Measurements from ENCODE around the gene C1orf115. TPM values are rescaled to one million over a fixed set of nuclear protein-coding genes. Genes with fewer than 3 reads are reported as not detected.

The C1orf115 gene
- polyA plus RNA-seq, 1 donor (not counting 4 experiments of a cell fraction or from before 2014, with no cell fraction given) = 0.72 TPM

- Histone ChIP-seq H4K20me1 (ENCODE audit: control insufficient read depth, extremely low read depth, insufficient read depth, low read length) (no peaks in the 10 kb centered on the region), H3K4me1 (ENCODE audit: control insufficient read depth, extremely low read depth, insufficient read depth, low read length) (no peaks in the 10 kb centered on the region), H3K9me3 (ENCODE audit: control insufficient read depth, low read depth, low read length) (no peaks in the 10 kb centered on the region), H3K4me2 (ENCODE audit: control insufficient read depth, extremely low read depth, insufficient read depth, low read depth, low read length) (no peak overlapping the region), H3K36me3 (ENCODE audit: control insufficient read depth in 2 of 2, extremely low read depth in 1 of 2, insufficient read depth in 2 of 2, low read length in 2 of 2) (no peaks in the 10 kb centered on the region), H3K9me1 (ENCODE audit: control insufficient read depth, extremely low read depth, insufficient read depth, low read length) (no peaks in the 10 kb centered on the region), H3K79me2 (ENCODE audit: control insufficient read depth, insufficient read depth, low read length) (no peaks in the 10 kb centered on the region), H3K27me3 (ENCODE audit: control insufficient read depth, extremely low read depth, insufficient read depth, low read length) (no peaks in the 10 kb centered on the region), H3K4me3 (ENCODE audit: control insufficient read depth in 2 of 3, extremely low read depth in 1 of 3, insufficient read depth in 2 of 3, low read depth in 1 of 3, low read length in 3 of 3) (no peak overlapping the region), H3K9ac (ENCODE audit: control insufficient read depth, extremely low read depth, insufficient read depth, low read length) (no peak overlapping the region), H3K27ac (ENCODE audit: control insufficient read depth, insufficient read depth, low read length) (no peak overlapping the region), H2AFZ (ENCODE audit: control insufficient read depth, low read length) (no peak overlapping the region)
- DNase-seq (ENCODE audit: low read depth, low spot score) = no peak
- FAIRE-seq = no peak
- no peak for TF ChIP-seq EZH2 (IDR thresholded peaks at IDR 0.05; ENCODE audit: low read length)
- no peak for TF ChIP-seq CTCF (optimal IDR thresholded peaks at IDR 0.05 in 1 of 3, IDR thresholded peaks at IDR 0.05 in 1 of 3, conservative IDR thresholded peaks at IDR 0.05 in 1 of 3; ENCODE audit: extremely low read depth in 1 of 3, insufficient read depth in 2 of 3, low read length in 3 of 3)
- dilution Hi-C loops (cut with MboI; ENCODE audit: extremely low pct_ligation_motif_present, low sequenced_read_pairs) = no loop called here
Observed at GRCh38 chr1:220741349-220741748, 51.2 kb downstream of the C1orf115 start.

- Histone ChIP-seq H3K4me2 (ENCODE audit: control insufficient read depth, extremely low read depth, insufficient read depth, low read depth, low read length) (no peak overlapping the region), H4K20me1 (ENCODE audit: control insufficient read depth, extremely low read depth, insufficient read depth, low read length) (no peaks in the 10 kb centered on the region), H3K36me3 (ENCODE audit: control insufficient read depth in 2 of 2, extremely low read depth in 1 of 2, insufficient read depth in 2 of 2, low read length in 2 of 2) (no peaks in the 10 kb centered on the region), H3K4me1 (ENCODE audit: control insufficient read depth, extremely low read depth, insufficient read depth, low read length) (no peaks in the 10 kb centered on the region), H2AFZ (ENCODE audit: control insufficient read depth, low read length) (no peak overlapping the region), H3K9ac (ENCODE audit: control insufficient read depth, extremely low read depth, insufficient read depth, low read length) (no peak overlapping the region), H3K27me3 (ENCODE audit: control insufficient read depth, extremely low read depth, insufficient read depth, low read length) (no peaks in the 10 kb centered on the region), H3K27ac (ENCODE audit: control insufficient read depth, insufficient read depth, low read length) (no peak overlapping the region), H3K9me1 (ENCODE audit: control insufficient read depth, extremely low read depth, insufficient read depth, low read length) (no peaks in the 10 kb centered on the region), H3K9me3 (ENCODE audit: control insufficient read depth, low read depth, low read length) (no peaks in the 10 kb centered on the region), H3K4me3 (ENCODE audit: control insufficient read depth in 2 of 3, extremely low read depth in 1 of 3, insufficient read depth in 2 of 3, low read depth in 1 of 3, low read length in 3 of 3) (no peak overlapping the region), H3K79me2 (ENCODE audit: control insufficient read depth, insufficient read depth, low read length) (no peaks in the 10 kb centered on the region)
- DNase-seq (ENCODE audit: low read depth, low spot score) = no peak
- FAIRE-seq = no peak
- no peak for TF ChIP-seq EZH2 (IDR thresholded peaks at IDR 0.05; ENCODE audit: low read length)
- TF ChIP-seq CTCF (optimal IDR thresholded peaks at IDR 0.05 in 1 of 3, IDR thresholded peaks at IDR 0.05 in 1 of 3, conservative IDR thresholded peaks at IDR 0.05 in 1 of 3; ENCODE audit: extremely low read depth in 1 of 3, insufficient read depth in 2 of 3, low read length in 3 of 3) = no peak
- dilution Hi-C loops (cut with MboI; ENCODE audit: extremely low pct_ligation_motif_present, low sequenced_read_pairs) = no loop called here
Observed at GRCh38 chr1:220741825-220742224, 51.7 kb downstream of the C1orf115 start.

Data from keratinocyte (primary cell).